Measurements from ENCODE around the gene TMEM98.
"Not testable (repeated sequence)": the region's sequence is repeated elsewhere in the genome, so short reads cannot be mapped to it uniquely, and the experiment has no call there.

The TMEM98 gene

DNA sequence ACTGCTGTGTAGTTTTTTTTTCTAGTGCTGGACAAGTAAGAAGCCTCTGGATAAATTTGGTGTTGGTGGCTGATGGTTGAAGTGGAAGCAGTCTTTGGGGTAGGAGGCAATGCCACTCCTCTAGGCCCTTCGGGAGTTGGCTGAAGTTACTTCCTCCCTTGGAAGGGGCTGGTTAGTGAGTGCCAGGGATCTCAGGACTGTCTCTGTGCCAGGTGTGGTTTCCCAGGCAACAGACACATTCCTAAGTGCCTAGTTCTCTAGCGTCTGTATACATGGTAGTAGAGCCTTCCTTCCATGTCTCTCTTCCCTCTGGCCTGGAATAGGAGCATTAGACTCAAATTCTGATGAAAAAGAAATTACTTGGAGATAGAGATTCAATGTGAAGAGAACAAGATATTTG, 15.3 kb downstream of the TMEM98 start:
- no peak overlapping the region for H3K4me3 ChIP-seq (ENCODE audit: low read depth, low read length)
- TF ChIP-seq, protein P1, sequence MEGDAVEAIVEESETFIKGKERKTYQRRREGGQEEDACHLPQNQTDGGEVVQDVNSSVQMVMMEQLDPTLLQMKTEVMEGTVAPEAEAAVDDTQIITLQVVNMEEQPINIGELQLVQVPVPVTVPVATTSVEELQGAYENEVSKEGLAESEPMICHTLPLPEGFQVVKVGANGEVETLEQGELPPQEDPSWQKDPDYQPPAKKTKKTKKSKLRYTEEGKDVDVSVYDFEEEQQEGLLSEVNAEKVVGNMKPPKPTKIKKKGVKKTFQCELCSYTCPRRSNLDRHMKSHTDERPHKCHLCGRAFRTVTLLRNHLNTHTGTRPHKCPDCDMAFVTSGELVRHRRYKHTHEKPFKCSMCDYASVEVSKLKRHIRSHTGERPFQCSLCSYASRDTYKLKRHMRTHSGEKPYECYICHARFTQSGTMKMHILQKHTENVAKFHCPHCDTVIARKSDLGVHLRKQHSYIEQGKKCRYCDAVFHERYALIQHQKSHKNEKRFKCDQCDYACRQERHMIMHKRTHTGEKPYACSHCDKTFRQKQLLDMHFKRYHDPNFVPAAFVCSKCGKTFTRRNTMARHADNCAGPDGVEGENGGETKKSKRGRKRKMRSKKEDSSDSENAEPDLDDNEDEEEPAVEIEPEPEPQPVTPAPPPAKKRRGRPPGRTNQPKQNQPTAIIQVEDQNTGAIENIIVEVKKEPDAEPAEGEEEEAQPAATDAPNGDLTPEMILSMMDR (IDR thresholded peaks at IDR 0.05; ENCODE audit: control insufficient read depth, extremely low read depth, insufficient read depth), result no peak
- no peak for DNase-seq (ENCODE audit: low read depth)

DNA sequence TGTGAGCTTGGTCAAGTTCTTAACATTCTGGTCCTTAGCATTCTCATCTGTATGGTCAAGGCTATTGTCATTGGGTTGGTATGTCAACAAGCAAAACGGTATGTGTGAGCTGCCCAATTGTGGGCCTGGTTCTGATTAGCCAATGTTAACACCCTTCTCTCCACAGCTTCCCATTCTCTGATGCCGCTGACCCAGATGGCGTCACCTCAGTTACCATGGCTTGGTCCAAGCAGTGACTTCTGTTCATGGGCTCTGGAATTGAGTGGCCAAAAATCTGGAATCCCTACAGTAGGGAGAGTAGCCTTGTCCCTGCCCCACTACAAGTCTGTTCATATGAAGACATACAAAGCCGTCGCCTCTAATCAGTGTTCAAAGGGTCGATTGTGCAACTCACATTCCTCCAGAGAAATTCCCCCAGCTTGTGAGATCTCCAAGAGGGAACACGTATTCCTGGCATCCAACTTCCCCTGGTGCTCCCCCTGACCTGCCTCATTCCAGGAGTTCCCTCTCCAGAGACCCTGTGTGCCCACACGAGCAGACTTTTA, 15.8 kb downstream of the TMEM98 start:
- no peak overlapping the region for H3K4me3 ChIP-seq (ENCODE audit: low read depth, low read length)
- TF ChIP-seq, protein P1 (IDR thresholded peaks at IDR 0.05; ENCODE audit: control insufficient read depth, extremely low read depth, insufficient read depth), result no peak
- DNase-seq (ENCODE audit: low read depth), result no peak

DNA sequence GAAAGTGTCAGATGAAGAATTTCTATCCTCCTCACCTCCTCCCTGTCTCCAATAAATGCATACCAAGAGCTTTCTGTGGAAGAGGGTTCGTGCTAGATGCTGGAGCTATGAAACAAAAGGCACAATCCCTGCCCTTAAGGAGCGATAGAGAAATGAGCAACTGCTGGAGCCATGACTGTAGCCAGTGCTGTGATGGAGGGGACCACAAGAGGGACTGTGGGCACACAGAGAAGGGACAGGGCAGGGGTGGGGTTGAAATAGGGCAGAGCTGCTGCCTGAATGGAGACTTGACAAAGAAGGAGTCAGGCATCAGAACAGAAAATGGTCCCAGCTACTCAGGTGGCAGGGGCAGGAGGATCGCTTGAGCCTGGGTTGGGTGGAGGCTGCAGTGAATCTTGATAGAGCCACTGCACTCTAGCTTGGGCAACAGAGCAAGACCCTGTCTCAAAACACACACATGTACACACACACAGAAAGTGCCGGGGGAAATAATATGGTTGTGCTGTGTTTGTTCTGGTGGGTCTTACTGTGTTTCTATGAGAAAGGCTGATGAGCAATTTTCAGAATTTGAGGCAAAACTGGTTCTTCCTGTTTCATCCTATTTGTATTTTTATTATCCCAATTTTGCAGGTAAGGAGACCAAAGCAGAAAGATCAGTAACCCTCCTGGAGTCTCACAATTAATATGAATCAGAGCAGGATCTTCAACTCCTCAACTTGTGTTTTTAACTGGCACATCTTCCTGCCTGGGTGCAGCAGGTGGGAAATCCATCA, 16.5 kb downstream of the TMEM98 start:
- no peak overlapping the region for H3K4me3 ChIP-seq (ENCODE audit: low read depth, low read length)
- TF ChIP-seq, protein P1 (IDR thresholded peaks at IDR 0.05; ENCODE audit: control insufficient read depth, extremely low read depth, insufficient read depth), result no peak
- DNase-seq (ENCODE audit: low read depth), result no peak

DNA sequence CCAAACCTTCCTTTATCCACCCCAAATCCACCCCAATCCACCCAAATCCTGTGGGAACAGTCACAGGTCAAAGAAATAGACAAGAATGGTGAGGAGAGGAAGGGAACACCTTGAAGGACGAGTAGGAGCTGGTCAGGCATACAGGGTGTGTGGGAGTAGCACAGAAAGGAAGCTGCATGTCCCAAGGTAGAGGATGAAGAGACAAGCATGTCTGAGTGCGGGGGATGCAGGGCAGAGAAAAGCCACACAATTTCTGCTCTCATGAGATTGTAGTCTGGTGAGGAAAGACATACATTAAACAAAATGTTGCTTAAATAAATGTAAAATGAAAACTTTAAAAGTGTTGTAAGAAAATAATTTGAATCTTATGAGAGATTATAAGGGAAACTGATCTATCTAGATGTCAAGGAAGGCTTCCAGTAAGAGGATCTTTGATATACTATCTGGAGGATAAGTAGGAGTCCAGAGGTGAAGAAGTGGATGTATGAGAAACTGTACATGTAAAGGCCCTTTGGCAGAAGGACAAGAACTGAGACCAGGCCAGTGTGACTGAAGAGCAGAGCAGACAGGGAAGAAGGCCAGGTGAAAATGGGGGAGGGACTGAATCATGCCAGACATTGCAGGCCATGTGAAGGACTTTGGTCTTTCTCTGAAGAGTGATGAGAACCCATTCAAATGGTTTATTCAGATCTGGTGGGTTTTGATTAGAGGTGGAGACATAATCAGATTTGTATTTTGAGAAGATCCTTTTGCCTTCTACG, 18.6 kb downstream of the TMEM98 start:
- no peak overlapping the region for H3K4me3 ChIP-seq (ENCODE audit: low read depth, low read length)
- TF ChIP-seq, protein P1 (IDR thresholded peaks at IDR 0.05; ENCODE audit: control insufficient read depth, extremely low read depth, insufficient read depth), result no peak
- DNase-seq (ENCODE audit: low read depth), result no peak

DNA sequence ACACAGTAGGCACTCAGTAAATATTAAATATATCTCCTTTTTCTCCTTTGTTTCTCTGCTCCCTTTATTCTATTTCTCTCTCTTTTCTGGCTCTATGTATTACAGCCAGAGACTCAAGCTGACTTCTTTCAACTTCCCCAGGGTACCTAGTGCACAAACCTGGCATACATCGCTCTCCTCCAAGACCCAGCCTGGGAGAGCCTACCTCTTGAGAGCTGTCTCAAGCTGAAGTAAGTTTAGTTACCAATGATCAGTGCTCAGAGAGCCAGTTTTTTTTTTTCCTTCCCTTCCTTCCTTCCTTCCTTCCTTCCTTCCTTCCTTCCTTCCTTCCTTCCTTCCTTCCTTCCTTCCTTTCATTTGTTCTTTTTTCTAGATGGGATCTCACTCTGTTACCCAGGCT, 19.8 kb downstream of the TMEM98 start:
- no peak for DNase-seq (ENCODE audit: low read depth)

DNA sequence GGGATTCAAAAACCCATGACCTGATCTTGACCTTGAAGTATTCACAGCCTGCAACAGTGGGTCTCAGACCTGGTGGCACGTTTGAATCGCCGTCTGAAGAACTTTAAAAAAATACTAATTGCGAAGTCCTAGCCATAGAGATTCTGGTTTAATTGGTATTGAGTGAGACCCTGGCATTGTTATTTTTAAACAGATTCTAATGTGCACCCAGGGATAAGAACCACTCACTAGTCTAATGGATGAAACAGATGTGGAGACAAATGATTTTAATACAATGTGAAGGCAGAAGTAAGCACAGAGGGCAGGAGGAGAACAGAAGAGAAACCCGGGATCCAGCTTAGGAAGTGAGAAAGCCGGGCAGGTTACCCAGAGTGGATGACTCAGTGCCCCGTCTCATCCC, 21.2 kb downstream of the TMEM98 start:
- TF ChIP-seq, protein P1 (IDR thresholded peaks at IDR 0.05; ENCODE audit: control insufficient read depth, extremely low read depth, insufficient read depth), result no peak
- H3K4me3 ChIP-seq (ENCODE audit: low read depth, low read length), result no peak overlapping the region
- DNase-seq (ENCODE audit: low read depth), result no peak

More for the DNA sequence above, 19.8 kb downstream of the TMEM98 start:
- TF ChIP-seq, protein P1 (IDR thresholded peaks at IDR 0.05; ENCODE audit: control insufficient read depth, extremely low read depth, insufficient read depth), result no peak
- H3K4me3 ChIP-seq (ENCODE audit: low read depth, low read length), result no peak overlapping the region

DNA sequence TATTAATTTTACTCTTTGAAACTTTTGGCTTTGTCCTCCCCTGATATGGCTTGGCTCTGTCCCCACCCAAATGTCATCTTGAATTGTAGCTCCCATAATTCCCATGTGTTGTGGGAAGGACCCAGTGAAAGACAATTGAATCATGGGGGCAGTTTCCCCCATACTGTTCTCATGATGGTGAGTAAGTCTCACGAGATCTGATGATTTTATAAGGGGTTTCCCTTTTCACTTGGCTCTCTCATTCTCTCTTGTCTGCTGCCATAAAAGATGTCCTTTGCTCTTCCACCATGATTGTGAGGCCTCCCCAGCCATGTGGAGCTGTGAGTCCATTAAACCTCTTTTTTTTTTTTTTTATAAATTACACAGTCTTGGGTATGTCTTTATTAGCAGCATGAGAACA, 24.5 kb downstream of the TMEM98 start:
- DNase-seq (ENCODE audit: low read depth); H3K4me3 ChIP-seq (ENCODE audit: low read depth, low read length): not testable (repeated sequence)
